K562 (cell line): ENCODE measurements around the gene DBNDD2. TPM values are rescaled to one million over a fixed set of nuclear protein-coding genes. Genes with fewer than 3 reads are reported as not detected.

ENCODE experiments used
- ATAC-seq: fragments of 200-7000 bp; cut with Tn5 transposase; 3 replicates; pipeline ENCODE4 v1.9.1; 2020; ENCODE audit warnings: moderate library complexity
- BruUV-seq: library from RNA; stranded (reverse); fragments of 400-500 nt; replicated peaks from 2 replicates; lab custom pipeline; 2021; lab: Mats Ljungman, UMichigan
- CTCF ChIA-PET: fragments of 300-600 bp; formaldehyde crosslinking; extraction: SDS; loops from one replicate; lab custom pipeline; 2021; ENCODE audit warnings: low intra/inter-chr PET ratio; lab: Yijun Ruan, JAX
- POLR2A ChIA-PET: fragments of 300-600, 350-650 bp; sonication (Branson Sonifier 250); formaldehyde crosslinking; extraction: SDS; loops from one replicate; lab custom pipeline; 2021; ENCODE audit warnings: antibody characterized with exemption, inconsistent platforms; lab: Yijun Ruan, JAX
- DNase-seq, 4 experiments: peaks; one replicate each; pipeline versions ENCODE4 v3.0.0 to v3.0.0-alpha.2; 2011 to 2018; ENCODE audit warnings: low spot score in 3 of 4, mixed read lengths in 3 of 4; ENCODE audit errors: extremely low read depth in 1 of 4
- FAIRE-seq: peaks from 2 replicates; lab custom pipeline; 2011; peaks lifted over from hg19 to GRCh38; lab: Jason Lieb, UNC
- H2AFZ ChIP-seq: 2 replicates; pipeline ENCODE4 v1.6.0; 2011; ENCODE audit warnings: low read depth, low read length, control low read depth, inconsistent platforms
- H3K27ac ChIP-seq: fragments of 200-600 bp; 3 replicates; pipeline ENCODE4 v1.8.0; 2011; ENCODE audit warnings: low read depth, mild to moderate bottlenecking, control low read depth, inconsistent platforms, low read length, moderate library complexity, mixed read lengths; ENCODE audit errors: extremely low read depth
- H3K27me3 ChIP-seq, 2 experiments: fragments of 300-600 bp in 1 of 2; 2 replicates in 1 of 2; 3 replicates in 1 of 2; pipeline versions ENCODE4 v1.6.0 to v1.8.0; 2011; ENCODE audit warnings: inconsistent platforms in 2 of 2, low read length in 2 of 2, mild to moderate bottlenecking in 1 of 2, mixed read lengths in 1 of 2, moderate library complexity in 1 of 2; ENCODE audit not compliant: control insufficient read depth in 2 of 2, insufficient read depth in 2 of 2
- H3K36me3 ChIP-seq: fragments of 300-600 bp; 3 replicates; pipeline ENCODE4 v1.8.0; 2011; ENCODE audit warnings: mild to moderate bottlenecking, low read length, inconsistent platforms; ENCODE audit not compliant: control insufficient read depth, insufficient read depth
- H3K4me1 ChIP-seq, 2 experiments: fragments of 200-600 bp in 1 of 2; replicated peaks in 1 of 2; 2 replicates in 1 of 2; 3 replicates in 1 of 2; pipeline versions ENCODE4 v1.5.1 to v1.8.0; 2011; ENCODE audit warnings: inconsistent platforms in 2 of 2, low read length in 2 of 2, mild to moderate bottlenecking in 1 of 2, mixed read lengths in 1 of 2, moderate library complexity in 1 of 2; ENCODE audit not compliant: control insufficient read depth in 2 of 2, insufficient read depth in 2 of 2
- H3K4me2 ChIP-seq: 2 replicates; pipeline ENCODE4 v1.6.1; 2011; ENCODE audit warnings: low read length, control low read depth, inconsistent platforms, mixed read lengths; ENCODE audit not compliant: insufficient read depth
- H3K4me3 ChIP-seq: fragments of 200-600 bp; sonication (generic), shearing (Covaris generic); 2 replicates; pipeline ENCODE4 v1.5.1; 2016; ENCODE audit warnings: control low read depth, inconsistent platforms
- H3K79me2 ChIP-seq: fragments of 200-600 bp; 3 replicates; pipeline ENCODE4 v1.8.0; 2011; ENCODE audit warnings: low read length, inconsistent platforms; ENCODE audit not compliant: control insufficient read depth, insufficient read depth
- H3K9ac ChIP-seq, 2 experiments: 2 replicates each; pipeline versions ENCODE4 v1.6.0 to v1.6.1; 2011; ENCODE audit warnings: low read depth in 2 of 2, low read length in 2 of 2, control low read depth in 1 of 2, inconsistent platforms in 1 of 2, mild to moderate bottlenecking in 1 of 2, mixed read lengths in 1 of 2; ENCODE audit not compliant: insufficient read depth in 1 of 2
- H3K9me1 ChIP-seq: one replicate; pipeline ENCODE4 v1.6.0; 2011; ENCODE audit warnings: inconsistent platforms, mild to moderate bottlenecking, low read length, moderate library complexity; ENCODE audit not compliant: control insufficient read depth, insufficient read depth
- H3K9me3 ChIP-seq: replicated peaks from 2 replicates; pipeline ENCODE4 v1.5.1; 2011; ENCODE audit warnings: low read depth, low read length, inconsistent platforms; ENCODE audit not compliant: control insufficient read depth, insufficient read depth
- H4K20me1 ChIP-seq: replicated peaks from 2 replicates; pipeline ENCODE4 v1.6.1; 2011; ENCODE audit warnings: low read length, inconsistent platforms, mixed read lengths; ENCODE audit not compliant: control insufficient read depth, insufficient read depth
- WGBS: fragments of 100-300 bp; shearing (Covaris generic); methylation state at CpG from one replicate; pipeline ENCODE4 v1.1.6; 2016; ENCODE audit warnings: low coverage, mixed read lengths; ENCODE audit not compliant: insufficient coverage; ENCODE audit errors: missing lambda C conversion rate; 5-methylcytosine and 5-hydroxymethylcytosine counted together
- in situ Hi-C: fragments of 300-500 bp; cut with MboI; formaldehyde crosslinking; loops from 4 replicates; pipeline ENCODE4 v1.15.0; 2018; ENCODE audit warnings: inconsistent platforms, mixed read lengths
- intact Hi-C: fragments of 100-400 bp; cut with micrococcal nuclease; formaldehyde crosslinking; loops from 2 replicates; pipeline ENCODE4 v1.14.2; 2022
- polyA plus RNA-seq, 8 experiments: library from polyadenylated mRNA; depleted of rRNA in 4 of 8; stranded (reverse) in 5 of 8; unstranded in 3 of 8; fragments of >200 nt; fragmentation: Nextera tagmentation in 2 of 8; fragmentation: Illumina TruSeq in 1 of 8; extraction: Ambion mirVana in 2 of 8; extraction: Trizol in 1 of 8; gene quantifications; 2 replicates each; pipeline versions ENCODE4 v1.2.1 to v1.2.3, GENCODE V29; 2011 to 2014; ENCODE audit warnings: inconsistent platforms in 1 of 8, missing spikeins in 1 of 8
- total RNA-seq, 7 experiments: library from RNA; depleted of rRNA in 6 of 7; stranded (reverse); fragments of >200 nt in 6 of 7; fragmentation: Illumina TruSeq in 2 of 7; extraction: Trizol in 2 of 7; gene quantifications; 2 replicates each; pipeline versions ENCODE4 v1.2.1 to v1.2.3, GENCODE V29; 2011 to 2021; ENCODE audit warnings: low replicate concordance in 1 of 7
- TF ChIP-seq, protein P1 (sequence below): fragments of 150-350 bp; conservative IDR thresholded peaks from 2 replicates; pipeline ENCODE4 v1.6.1; 2014; ENCODE audit warnings: low read length

DBNDD2 gene
- total and polyA plus RNA-seq, 9 of the 15 experiments (the other 6 are each of a cell fraction or from before 2014, with no cell fraction given) = 12.8 to 64.0 (median 35.8) TPM

GRCh38 chr20:45452772-45453691 lies 44.9 kb downstream of the DBNDD2 start:
- Histone ChIP-seq H3K27ac (no peak overlapping the region), H3K36me3 (no peaks in the 10 kb centered on the region), H3K4me2 (no peak overlapping the region), H4K20me1 (no peaks in the 10 kb centered on the region), H3K4me3 (no peak overlapping the region), H3K9me1 (no peaks in the 10 kb centered on the region), H3K4me1 (no peaks in the 10 kb centered on the region), H3K9me3 (no peaks in the 10 kb centered on the region), H3K79me2 (no peaks in the 10 kb centered on the region), H3K27me3 (peaks cover 17 to 19% of the 10 kb centered on the region in 2 experiments; a peak in 4 of 5 replicates), H3K9ac (no peak overlapping the region)
- in situ Hi-C loops = loop anchor here (10.0 kb wide), 1 partner anchor 322 kb away; no protein-coding TSS in a partner anchor
- FAIRE-seq (no peak), ATAC-seq (no peak), DNase-seq (no peak)
- no TSS peak for BruUV-seq
- WGBS = 2% methylated on average over 4 of the region's 4 CpGs
- ChIA-PET CTCF (no interaction called here), POLR2A (interaction anchor here (0.7 to 1.7 kb wide), 8 partner anchors 9 to 112 kb away, joined by 3 to 9 read pairs (median 3); no protein-coding TSS in a partner anchor)
- intact Hi-C loops = no loop called here
- TF ChIP-seq, protein P1, sequence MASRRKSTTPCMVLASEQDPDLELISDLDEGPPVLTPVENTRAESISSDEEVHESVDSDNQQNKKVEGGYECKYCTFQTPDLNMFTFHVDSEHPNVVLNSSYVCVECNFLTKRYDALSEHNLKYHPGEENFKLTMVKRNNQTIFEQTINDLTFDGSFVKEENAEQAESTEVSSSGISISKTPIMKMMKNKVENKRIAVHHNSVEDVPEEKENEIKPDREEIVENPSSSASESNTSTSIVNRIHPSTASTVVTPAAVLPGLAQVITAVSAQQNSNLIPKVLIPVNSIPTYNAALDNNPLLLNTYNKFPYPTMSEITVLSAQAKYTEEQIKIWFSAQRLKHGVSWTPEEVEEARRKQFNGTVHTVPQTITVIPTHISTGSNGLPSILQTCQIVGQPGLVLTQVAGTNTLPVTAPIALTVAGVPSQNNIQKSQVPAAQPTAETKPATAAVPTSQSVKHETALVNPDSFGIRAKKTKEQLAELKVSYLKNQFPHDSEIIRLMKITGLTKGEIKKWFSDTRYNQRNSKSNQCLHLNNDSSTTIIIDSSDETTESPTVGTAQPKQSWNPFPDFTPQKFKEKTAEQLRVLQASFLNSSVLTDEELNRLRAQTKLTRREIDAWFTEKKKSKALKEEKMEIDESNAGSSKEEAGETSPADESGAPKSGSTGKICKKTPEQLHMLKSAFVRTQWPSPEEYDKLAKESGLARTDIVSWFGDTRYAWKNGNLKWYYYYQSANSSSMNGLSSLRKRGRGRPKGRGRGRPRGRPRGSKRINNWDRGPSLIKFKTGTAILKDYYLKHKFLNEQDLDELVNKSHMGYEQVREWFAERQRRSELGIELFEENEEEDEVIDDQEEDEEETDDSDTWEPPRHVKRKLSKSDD = no peak
- TF ChIP-seq, all 486 proteins: peak for 0
- no peak overlapping the region for H2AFZ ChIP-seq
